H1 (cell line): ENCODE results near the gene NUBPL. TPM values are rescaled to one million over a fixed set of nuclear protein-coding genes. Genes with fewer than 3 reads are reported as not detected.

Experiments used
- CTCF ChIA-PET: fragments of 300-600 bp; sonication (Branson Sonifier 250); formaldehyde crosslinking; loops from one replicate; lab custom pipeline; 2021; ENCODE audit not compliant: partially characterized antibody; lab: Charles Lee
- POLR2A ChIA-PET: fragments of 300-600 bp; sonication (Branson Sonifier 250); formaldehyde crosslinking; loops from one replicate; lab custom pipeline; 2021; ENCODE audit warnings: inconsistent platforms; ENCODE audit not compliant: partially characterized antibody; lab: Charles Lee
- DNase-seq, 2 experiments: peaks; one replicate each; pipeline versions ENCODE4 v3.0.0 to v3.0.0-alpha.2; 2010 to 2022; ENCODE audit warnings: low spot score in 2 of 2, low read depth in 1 of 2, mixed read lengths in 1 of 2
- FAIRE-seq: peaks from 2 replicates; lab custom pipeline; 2011; peaks lifted over from hg19 to GRCh38; lab: Jason Lieb, UNC
- H2AFZ ChIP-seq: 2 replicates; pipeline ENCODE4 v1.8.1; 2012; ENCODE audit warnings: low read length, inconsistent platforms
- H2AK5ac ChIP-seq: 2 replicates; pipeline ENCODE4 v1.6.1; 2013; ENCODE audit warnings: low read depth, low read length
- H2BK120ac ChIP-seq: replicated peaks from 2 replicates; pipeline ENCODE3; 2013; ENCODE audit warnings: low read depth, low read length, inconsistent platforms
- H2BK12ac ChIP-seq: 2 replicates; pipeline ENCODE4 v1.6.1; 2013; ENCODE audit warnings: low read depth, low read length
- H2BK15ac ChIP-seq: 2 replicates; pipeline ENCODE4 v1.6.1; 2013; ENCODE audit warnings: low read length
- H2BK20ac ChIP-seq: 2 replicates; pipeline ENCODE4 v1.6.1; 2013; ENCODE audit warnings: low read length
- H2BK5ac ChIP-seq: 2 replicates; pipeline ENCODE4 v1.6.1; 2013; ENCODE audit warnings: low read depth, low read length
- H3K14ac ChIP-seq: 2 replicates; pipeline ENCODE4 v1.6.1; 2013; ENCODE audit warnings: inconsistent platforms; ENCODE audit not compliant: insufficient read length
- H3K18ac ChIP-seq: 2 replicates; pipeline ENCODE4 v1.6.1; 2013; ENCODE audit warnings: low read length; ENCODE audit errors: extremely low read depth
- H3K23ac ChIP-seq: 2 replicates; pipeline ENCODE4 v1.6.1; 2013; ENCODE audit warnings: inconsistent platforms; ENCODE audit not compliant: insufficient read length
- H3K23me2 ChIP-seq: 2 replicates; pipeline ENCODE4 v1.6.1; 2013; ENCODE audit warnings: low read depth, low read length
- H3K27ac ChIP-seq: 2 replicates; pipeline ENCODE4 v1.6.1; 2011; ENCODE audit warnings: low read depth, low read length, inconsistent platforms
- H3K27me3 ChIP-seq, 4 experiments: replicated peaks in 1 of 4; 1 replicate in 1 of 4; 2 replicates in 3 of 4; pipeline versions ENCODE4 v1.6.1 to v1.8.1; 2011 to 2013; ENCODE audit warnings: low read length in 3 of 4, mild to moderate bottlenecking in 3 of 4, inconsistent platforms in 2 of 4, mixed read lengths in 2 of 4, moderate library complexity in 1 of 4; ENCODE audit not compliant: control insufficient read depth in 3 of 4, insufficient read depth in 3 of 4; ENCODE audit errors: extremely low read depth in 1 of 4
- H3K36me3 ChIP-seq, 4 experiments: 2 replicates each; pipeline versions ENCODE4 v1.6.1 to v1.8.1; 2011 to 2013; ENCODE audit warnings: mild to moderate bottlenecking in 4 of 4, low read length in 3 of 4, moderate library complexity in 2 of 4, control low read depth in 1 of 4, inconsistent platforms in 1 of 4; ENCODE audit not compliant: insufficient read depth in 4 of 4, control insufficient read depth in 2 of 4
- H3K4ac ChIP-seq: replicated peaks from 2 replicates; pipeline ENCODE3; 2013; ENCODE audit warnings: low read length, low read depth, mixed read lengths, inconsistent platforms; ENCODE audit not compliant: insufficient read length
- H3K4me1 ChIP-seq, 4 experiments: replicated peaks in 1 of 4; 1 replicate in 1 of 4; 2 replicates in 3 of 4; pipeline versions ENCODE4 v1.6.1 to v1.8.1; 2011 to 2013; ENCODE audit warnings: low read length in 3 of 4, inconsistent platforms in 2 of 4, mixed read lengths in 1 of 4; ENCODE audit not compliant: insufficient read depth in 4 of 4, control insufficient read depth in 3 of 4
- H3K4me2 ChIP-seq, 2 experiments: 2 replicates each; pipeline versions ENCODE4 v1.6.1 to v1.8.1; 2011 to 2013; ENCODE audit warnings: low read depth in 2 of 2, low read length in 2 of 2, control low read depth in 1 of 2, inconsistent platforms in 1 of 2, mild to moderate bottlenecking in 1 of 2; ENCODE audit not compliant: insufficient read depth in 1 of 2
- H3K4me3 ChIP-seq, 4 experiments: fragments of 200-600, 300-600 bp in 1 of 4; sonication (generic), shearing (Covaris generic), sonication (Bioruptor Twin) in 1 of 4; 2 replicates each; pipeline versions ENCODE4 v1.5.1 to v1.8.1; 2011 to 2016; ENCODE audit warnings: low read length in 4 of 4, low read depth in 3 of 4, control low read depth in 2 of 4, inconsistent platforms in 2 of 4, mild to moderate bottlenecking in 2 of 4, mixed read lengths in 1 of 4, moderate library complexity in 1 of 4; ENCODE audit not compliant: insufficient read depth in 2 of 4; ENCODE audit errors: extremely low read depth in 1 of 4
- H3K56ac ChIP-seq: replicated peaks from 2 replicates; pipeline ENCODE3; 2013; ENCODE audit warnings: low read depth, mild to moderate bottlenecking, mixed read lengths, low read length, inconsistent platforms; ENCODE audit not compliant: insufficient read length
- H3K79me1 ChIP-seq: 2 replicates; pipeline ENCODE4 v1.6.1; 2013; ENCODE audit warnings: low read depth, low read length, control low read depth
- H3K79me2 ChIP-seq, 2 experiments: 2 replicates each; pipeline versions ENCODE4 v1.6.1 to v1.8.1; 2012 to 2013; ENCODE audit warnings: low read length in 2 of 2, mild to moderate bottlenecking in 2 of 2, inconsistent platforms in 1 of 2; ENCODE audit not compliant: insufficient read depth in 2 of 2, control insufficient read depth in 1 of 2
- H3K9ac ChIP-seq, 4 experiments: replicated peaks in 1 of 4; 1 replicate in 1 of 4; 2 replicates in 3 of 4; pipeline versions ENCODE4 v1.6.1 to v1.8.1; 2011 to 2013; ENCODE audit warnings: low read depth in 3 of 4, low read length in 3 of 4, control low read depth in 2 of 4, mild to moderate bottlenecking in 2 of 4, moderate library complexity in 2 of 4, inconsistent platforms in 1 of 4; ENCODE audit errors: extremely low read depth in 1 of 4
- H3K9me3 ChIP-seq, 2 experiments: 2 replicates each; pipeline versions ENCODE4 v1.6.1 to v1.8.1; 2012 to 2013; ENCODE audit warnings: mild to moderate bottlenecking in 2 of 2, moderate library complexity in 2 of 2, control low read depth in 1 of 2, inconsistent platforms in 1 of 2, low read depth in 1 of 2, low read length in 1 of 2, mixed read lengths in 1 of 2; ENCODE audit not compliant: insufficient read depth in 2 of 2
- H4K20me1 ChIP-seq, 2 experiments: replicated peaks in 1 of 2; 2 replicates each; pipeline versions ENCODE3 to v1.8.1; 2011 to 2013; ENCODE audit warnings: inconsistent platforms in 2 of 2, low read length in 2 of 2, mild to moderate bottlenecking in 1 of 2; ENCODE audit not compliant: insufficient read depth in 2 of 2, control insufficient read depth in 1 of 2
- H4K5ac ChIP-seq: 2 replicates; pipeline ENCODE4 v1.6.1; 2013; ENCODE audit warnings: low read length, low read depth, mixed read lengths, inconsistent platforms; ENCODE audit not compliant: insufficient read length
- H4K8ac ChIP-seq: 2 replicates; pipeline ENCODE4 v1.8.0; 2013; ENCODE audit warnings: mild to moderate bottlenecking, moderate library complexity, low read length, inconsistent platforms; ENCODE audit not compliant: insufficient read depth; ENCODE audit errors: extremely low read depth
- H4K91ac ChIP-seq: replicated peaks from 2 replicates; pipeline ENCODE3; 2013; ENCODE audit warnings: low read length, mixed read lengths, inconsistent platforms; ENCODE audit not compliant: insufficient read length
- CTCF ChIP-seq, 3 experiments: IDR thresholded peaks; 1 replicate in 2 of 3; 2 replicates in 1 of 3; pipeline versions ENCODE4 v1.5.1 to v1.6.1; 2011; ENCODE audit warnings: low read length in 3 of 3, mild to moderate bottlenecking in 3 of 3, inconsistent platforms in 2 of 3, low read depth in 1 of 3, moderate library complexity in 1 of 3; ENCODE audit not compliant: insufficient read depth in 1 of 3; ENCODE audit errors: control extremely low read depth in 1 of 3
- E2F6 ChIP-seq: IDR thresholded peaks from 2 replicates; pipeline ENCODE4 v1.6.1; 2012; ENCODE audit warnings: inconsistent platforms
- GTF2F1 ChIP-seq: IDR thresholded peaks from 2 replicates; pipeline ENCODE4 v1.6.1; 2012; ENCODE audit warnings: low read depth, low read length, improper control_type of control experiment, borderline replicate concordance
- HDAC6 ChIP-seq: IDR thresholded peaks from one replicate; pipeline ENCODE4 v1.7.1; 2012; ENCODE audit warnings: low read depth, mild to moderate bottlenecking, inconsistent platforms, low read length, moderate library complexity
- TBP ChIP-seq: IDR thresholded peaks from 2 replicates; pipeline ENCODE4 v1.6.1; 2011; ENCODE audit warnings: low read depth, low read length, improper control_type of control experiment
- TEAD4 ChIP-seq: IDR thresholded peaks from 2 replicates; pipeline ENCODE4 v1.6.1; 2012; ENCODE audit warnings: low read depth, low read length, inconsistent platforms, mixed read lengths
- WGBS, 2 experiments: shearing (Covaris generic) in 1 of 2; methylation state at CpG; one replicate each; pipeline versions ENCODE4 v1.1.6 to v1.1.7; 2013 to 2015; ENCODE audit warnings: low lambda C conversion rate in 2 of 2, mixed read lengths in 2 of 2, inconsistent platforms in 1 of 2, low coverage in 1 of 2, missing lambda C conversion rate in 1 of 2; ENCODE audit not compliant: insufficient replicate concordance in 2 of 2, insufficient coverage in 1 of 2, insufficient read length in 1 of 2; ENCODE audit errors: extremely low coverage in 1 of 2, missing lambda C conversion rate in 1 of 2; 5-methylcytosine and 5-hydroxymethylcytosine counted together
- polyA plus RNA-seq, 7 experiments: library from polyadenylated mRNA; depleted of rRNA in 3 of 7; stranded (reverse) in 5 of 7; unstranded in 2 of 7; fragments of >200 nt in 5 of 7; fragments of 200-250 nt in 2 of 7; gene quantifications; 1 replicate in 5 of 7; 2 replicates in 1 of 7; 4 replicates in 1 of 7; pipeline versions ENCODE4 v1.2.1 to v1.2.3, GENCODE V29; 2011 to 2013; ENCODE audit warnings: missing spikeins in 2 of 7, mixed read lengths in 2 of 7
- total RNA-seq: library from RNA; stranded (reverse); fragmentation: NEBNext Ultra II Directional; extraction: Animal tissue kit (Norgen Biotek cat#: 25700); gene quantifications from 2 replicates; pipeline ENCODE4 v1.2.1, GENCODE V29; 2021

The NUBPL gene
- total and polyA plus RNA-seq, 2 of the 8 experiments (the other 6 are each of a cell fraction or from before 2014, with no cell fraction given), result 1.6 to 6.8 TPM

- H2BK120ac ChIP-seq, result no peak overlapping the region
- H3K36me3 ChIP-seq, result no peaks in the 10 kb centered on the region
- no peaks in the 10 kb centered on the region for H3K4me1 ChIP-seq
- FAIRE-seq, result no peak
- TF ChIP-seq HDAC6, result no peak
- TF ChIP-seq CTCF (IDR thresholded peaks at IDR 0.05; ENCODE audit: control extremely low read depth in 1 of 3, insufficient read depth in 1 of 3, low read depth in 1 of 3, low read length in 3 of 3), result no peak
- no peak for TF ChIP-seq GTF2F1
- no peak for TF ChIP-seq TBP
- no peak for TF ChIP-seq E2F6
- TF ChIP-seq TEAD4, result no peak
- no peaks in the 10 kb centered on the region for H3K79me2 ChIP-seq
- H3K27ac ChIP-seq, result no peak overlapping the region
- no peak overlapping the region for H2BK12ac ChIP-seq
- no peak overlapping the region for H3K18ac ChIP-seq
- no peak overlapping the region for H4K8ac ChIP-seq
- no peak overlapping the region for H3K56ac ChIP-seq
- H3K4me3 ChIP-seq, result no peak overlapping the region
- no peak overlapping the region for H2AFZ ChIP-seq
- H3K23me2 ChIP-seq, result no peaks in the 10 kb centered on the region
- ChIA-PET POLR2A (no interaction called here), CTCF (no interaction called here)
- H3K4ac ChIP-seq, result no peak overlapping the region
- no peak overlapping the region for H3K23ac ChIP-seq
- no peak overlapping the region for H4K5ac ChIP-seq
- H3K14ac ChIP-seq, result no peak overlapping the region
- H4K91ac ChIP-seq, result no peak overlapping the region
- no peak for DNase-seq
- no peak overlapping the region for H2AK5ac ChIP-seq
- no peak overlapping the region for H2BK5ac ChIP-seq
- no peaks in the 10 kb centered on the region for H4K20me1 ChIP-seq
- H2BK20ac ChIP-seq, result no peak overlapping the region
- no peak overlapping the region for H3K4me2 ChIP-seq
- whole genome bisulfite sequencing, 2 experiments, result 94% methylated on average over 1 of the region's 1 CpG; no CpG with 5 or more reads in 1 of the 2 experiments
- H3K9ac ChIP-seq, result no peak overlapping the region
- H3K9me3 ChIP-seq, result peaks cover 6 to 25% of the 10 kb centered on the region in 2 experiments; a peak in 3 of 4 replicates
- H3K79me1 ChIP-seq, result no peaks in the 10 kb centered on the region
- no peak overlapping the region for H2BK15ac ChIP-seq
- no peaks in the 10 kb centered on the region for H3K27me3 ChIP-seq
These were observed 227.1 kb downstream of the NUBPL start for GRCh38 chr14:31788340-31788739.
